GM19397 (cell line): ENCODE data around the gene PFAS.

Experiments used
- ATAC-seq: cut with Tn5 transposase; IDR thresholded peaks from one replicate; pipeline ENCODE4 v1.9.1; 2021; ENCODE audit warnings: mild to moderate bottlenecking, moderate library complexity; ENCODE audit not compliant: unreplicated experiment

PFAS gene

DNA sequence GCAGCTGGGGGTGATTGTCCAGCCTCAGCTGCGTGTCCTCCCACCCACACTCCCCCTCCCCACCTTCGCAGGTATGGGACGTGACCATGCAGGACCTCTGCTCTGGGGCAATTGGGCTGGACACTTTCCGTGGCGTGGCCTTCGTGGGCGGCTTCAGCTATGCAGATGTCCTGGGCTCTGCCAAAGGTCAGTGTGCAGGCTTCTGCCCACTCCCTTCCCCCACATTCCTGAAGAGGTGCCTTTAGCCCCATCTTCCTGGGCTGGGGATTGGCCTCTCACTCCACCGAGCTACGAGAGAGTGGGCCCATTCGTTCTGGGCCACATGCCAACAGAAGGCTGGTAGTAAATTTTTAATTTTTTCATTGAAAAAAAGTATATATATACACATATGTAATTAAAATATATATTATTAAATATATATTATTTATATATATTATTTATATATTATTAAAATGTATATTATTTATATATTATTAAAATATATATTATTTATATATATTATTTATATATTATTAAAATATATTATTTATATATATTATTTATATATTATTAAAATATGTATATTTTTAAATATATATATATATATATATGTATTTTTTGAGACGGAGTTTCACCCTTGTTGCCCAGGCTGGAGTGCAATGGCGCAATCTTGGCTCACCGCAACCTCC is 18.5 kb downstream of the PFAS start:
- ATAC-seq, result no peak

DNA sequence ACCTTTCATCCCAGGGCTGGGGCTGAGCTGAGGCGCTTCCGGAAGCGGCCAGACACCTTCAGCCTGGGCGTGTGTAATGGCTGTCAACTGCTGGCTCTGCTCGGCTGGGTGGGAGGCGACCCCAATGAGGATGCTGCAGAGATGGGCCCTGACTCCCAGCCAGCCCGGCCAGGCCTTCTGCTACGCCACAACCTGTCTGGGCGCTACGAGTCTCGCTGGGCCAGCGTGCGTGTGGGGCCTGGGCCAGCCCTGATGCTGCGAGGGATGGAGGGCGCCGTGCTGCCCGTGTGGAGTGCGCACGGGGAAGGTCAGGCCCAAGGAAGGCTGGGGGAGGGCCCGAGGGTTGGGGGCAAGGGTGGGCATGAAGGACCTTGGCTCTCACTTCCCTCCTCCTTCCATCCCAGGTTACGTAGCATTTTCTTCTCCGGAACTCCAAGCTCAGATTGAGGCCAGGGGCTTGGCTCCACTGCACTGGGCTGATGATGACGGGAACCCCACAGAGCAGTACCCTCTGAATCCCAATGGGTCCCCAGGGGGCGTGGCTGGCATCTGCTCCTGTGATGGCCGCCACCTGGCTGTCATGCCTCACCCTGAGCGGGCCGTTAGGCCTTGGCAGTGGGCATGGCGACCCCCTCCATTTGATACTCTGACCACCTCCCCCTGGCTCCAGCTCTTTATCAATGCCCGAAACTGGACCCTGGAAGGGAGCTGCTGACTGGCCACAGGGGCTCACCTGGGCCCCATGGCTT is 19.6 kb downstream of the PFAS start:
- no peak for ATAC-seq

DNA sequence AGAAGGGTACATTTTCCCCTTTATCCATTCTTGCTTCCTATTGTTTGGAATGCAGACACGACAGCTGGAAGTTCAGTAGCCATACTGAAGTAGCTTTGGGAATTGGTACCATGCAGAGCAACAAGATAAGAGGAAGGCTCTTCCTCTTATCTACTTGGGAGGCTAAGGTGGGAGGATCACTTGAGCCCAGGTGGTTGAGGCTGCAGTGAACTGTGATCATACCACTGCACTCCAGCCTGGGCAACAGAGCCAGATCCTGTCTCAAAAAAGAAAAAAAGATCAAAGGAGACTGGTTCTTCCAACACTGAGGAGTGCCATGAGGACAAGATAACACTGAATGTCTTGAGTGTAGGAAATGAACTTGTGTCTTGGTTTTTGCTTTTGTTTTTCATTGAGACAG is 23.3 kb downstream of the PFAS start:
- ATAC-seq, result no peak

DNA sequence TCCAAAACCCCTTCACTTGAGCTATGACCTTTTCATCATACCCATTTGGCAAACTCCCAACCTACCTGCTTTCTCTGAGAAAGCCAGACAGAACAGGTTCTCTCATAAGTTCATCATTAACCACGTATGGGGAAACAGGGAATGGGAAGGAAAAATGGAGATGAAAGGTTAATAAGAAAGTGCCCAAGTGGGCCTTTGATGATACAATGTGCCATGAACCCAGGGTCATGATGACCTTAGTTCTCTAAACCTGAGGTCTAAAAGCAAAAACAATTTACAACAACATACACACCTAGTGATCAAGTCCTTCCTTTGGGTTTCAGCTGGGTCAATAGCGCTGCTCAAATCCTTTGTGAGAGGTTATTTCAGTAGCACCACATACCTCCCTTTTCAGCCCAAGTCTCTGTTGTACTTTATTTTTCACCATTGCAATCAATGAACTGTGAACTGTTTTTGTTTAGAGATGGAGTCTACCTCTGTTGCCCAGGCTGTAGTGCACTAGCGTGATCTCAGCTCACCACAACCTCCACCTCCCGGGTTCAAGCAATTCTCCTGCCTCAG is 24.9 kb downstream of the PFAS start:
- no peak for ATAC-seq

DNA sequence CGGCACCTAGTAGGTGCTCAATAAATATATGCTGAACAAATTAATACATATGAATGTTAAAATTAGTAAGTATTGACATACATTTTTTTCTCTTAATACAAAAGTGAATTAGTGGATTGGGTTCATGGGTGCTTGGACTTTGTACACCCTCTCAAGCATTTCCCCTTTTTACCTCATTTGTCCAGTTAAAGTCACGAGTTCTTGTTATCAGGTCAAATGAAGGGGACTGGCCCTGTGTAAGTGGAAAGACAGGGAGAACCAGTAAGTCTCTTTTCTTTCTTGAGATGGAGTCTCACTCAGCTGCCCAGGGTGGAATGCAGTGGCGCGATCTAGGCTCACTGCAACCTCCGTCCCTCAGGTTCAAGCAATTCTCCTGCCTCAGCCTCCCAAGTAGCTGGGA is 25.7 kb downstream of the PFAS start:
- no peak for ATAC-seq

DNA sequence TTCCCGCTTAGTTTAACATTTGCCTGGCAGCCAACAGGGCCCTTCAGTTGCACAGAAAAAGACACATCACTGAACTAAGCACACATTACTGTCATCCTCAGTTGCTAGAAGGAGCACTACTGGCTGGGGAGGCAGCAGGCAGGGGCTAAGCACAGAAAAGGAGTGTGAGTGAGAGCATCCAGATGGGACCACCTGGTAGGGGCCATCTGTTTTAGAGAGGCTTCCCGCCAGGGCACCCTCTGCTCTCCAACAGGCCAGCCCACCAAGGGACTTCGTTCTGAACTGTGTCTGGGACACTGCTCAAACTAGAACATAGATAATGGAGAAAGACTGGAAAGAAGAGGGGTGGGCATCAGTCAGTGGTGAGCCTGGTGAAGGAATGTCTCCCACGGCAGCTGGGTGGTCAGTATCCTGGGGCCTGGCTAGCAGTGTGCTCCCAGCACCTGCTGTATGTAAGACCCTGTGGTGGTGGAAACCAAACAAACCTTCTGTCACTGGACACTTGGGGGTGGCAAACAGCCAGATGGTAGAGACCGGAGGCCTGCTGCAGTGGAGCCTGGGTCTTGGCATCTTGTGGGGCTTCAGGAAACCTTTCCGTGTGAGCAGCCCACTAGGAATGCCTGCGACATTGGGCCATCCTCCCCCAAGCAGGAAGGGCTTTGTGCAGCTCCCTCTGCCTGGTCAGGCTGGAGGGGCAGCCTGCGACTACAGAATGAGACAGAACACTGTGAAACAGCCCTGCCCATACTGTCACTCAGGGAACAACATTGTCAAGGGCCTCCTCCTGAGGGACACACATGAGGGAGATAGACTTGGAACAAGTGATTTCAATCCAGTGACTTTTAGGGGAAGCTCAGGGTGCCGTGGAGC is 26.6 kb downstream of the PFAS start:
- no peak for ATAC-seq

DNA sequence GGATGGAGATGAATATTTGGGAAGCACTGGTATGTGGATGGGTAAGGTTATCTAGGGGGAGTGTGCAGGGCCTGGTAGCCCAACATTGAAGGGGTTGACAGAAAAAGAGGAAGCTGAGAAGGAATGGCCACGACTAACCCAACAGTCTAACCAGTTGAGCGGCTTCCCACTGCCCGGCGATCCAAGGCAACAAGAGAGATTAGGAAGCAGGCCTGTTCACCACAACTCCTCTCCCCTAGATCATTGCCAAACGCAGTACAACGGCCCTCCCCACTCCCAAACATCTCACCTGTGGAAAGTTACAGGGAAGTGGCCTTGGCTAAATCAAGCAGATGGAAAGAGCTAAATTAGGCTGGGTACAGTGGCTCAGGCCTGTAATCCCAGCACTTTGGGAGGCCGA is 28.2 kb downstream of the PFAS start:
- no peak for ATAC-seq

DNA sequence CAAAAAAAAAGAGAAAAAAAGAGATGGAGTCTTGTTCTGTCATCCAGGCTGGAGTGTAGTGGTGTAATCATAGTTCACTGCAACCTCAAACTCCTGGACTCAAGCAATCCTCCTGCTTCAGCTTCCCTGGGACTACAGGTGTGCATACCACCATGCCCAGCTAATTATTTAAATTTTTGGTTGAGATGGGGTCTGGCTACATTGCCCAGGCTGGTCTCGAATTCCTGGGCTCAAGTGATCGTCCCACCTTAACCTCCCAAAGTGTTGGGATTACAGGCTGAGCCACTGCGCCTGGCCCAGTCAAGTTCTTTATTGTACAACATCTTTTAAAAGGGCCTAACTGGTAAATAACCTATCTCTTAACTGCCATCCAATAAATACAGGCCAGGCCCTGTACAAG is 33.3 kb downstream of the PFAS start:
- no peak for ATAC-seq

DNA sequence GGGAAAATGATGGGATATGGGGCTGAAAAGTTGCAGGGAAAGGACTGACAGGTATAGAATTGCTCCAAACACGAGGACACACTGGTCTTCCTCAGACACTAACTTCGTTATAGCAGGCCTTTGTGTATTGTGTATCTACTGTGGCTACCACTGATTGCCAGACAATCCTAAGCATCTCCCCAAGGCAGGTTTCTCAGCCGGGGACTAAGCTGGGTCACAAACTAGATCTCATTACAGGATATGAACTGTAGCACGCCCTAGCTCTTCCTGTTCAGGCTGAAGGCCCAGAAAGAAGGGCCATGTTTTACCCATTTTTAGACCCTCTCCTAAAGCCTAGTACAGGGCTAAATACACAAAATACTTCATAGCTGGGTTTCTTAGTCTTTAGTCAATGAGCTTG is 34.3 kb downstream of the PFAS start:
- no peak for ATAC-seq

DNA sequence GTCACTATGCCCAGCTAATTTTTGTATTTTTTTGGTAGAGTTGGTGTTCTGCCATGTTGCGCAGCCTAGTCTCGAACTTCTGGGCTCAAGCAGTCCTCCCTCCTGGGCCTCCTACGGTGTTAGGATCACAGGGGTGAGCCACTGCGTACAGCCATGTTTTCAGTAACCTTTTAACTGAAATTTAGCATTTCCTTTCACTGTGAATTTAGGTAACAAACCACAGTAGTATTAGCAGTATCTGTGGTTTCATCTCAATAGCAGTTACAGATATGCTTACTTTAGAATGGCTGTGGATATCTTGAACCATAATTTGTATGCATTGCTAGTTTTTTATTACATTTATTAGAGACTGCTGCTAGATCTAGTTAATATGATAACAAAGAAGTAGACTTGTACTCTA is 35.0 kb downstream of the PFAS start:
- no peak for ATAC-seq

DNA sequence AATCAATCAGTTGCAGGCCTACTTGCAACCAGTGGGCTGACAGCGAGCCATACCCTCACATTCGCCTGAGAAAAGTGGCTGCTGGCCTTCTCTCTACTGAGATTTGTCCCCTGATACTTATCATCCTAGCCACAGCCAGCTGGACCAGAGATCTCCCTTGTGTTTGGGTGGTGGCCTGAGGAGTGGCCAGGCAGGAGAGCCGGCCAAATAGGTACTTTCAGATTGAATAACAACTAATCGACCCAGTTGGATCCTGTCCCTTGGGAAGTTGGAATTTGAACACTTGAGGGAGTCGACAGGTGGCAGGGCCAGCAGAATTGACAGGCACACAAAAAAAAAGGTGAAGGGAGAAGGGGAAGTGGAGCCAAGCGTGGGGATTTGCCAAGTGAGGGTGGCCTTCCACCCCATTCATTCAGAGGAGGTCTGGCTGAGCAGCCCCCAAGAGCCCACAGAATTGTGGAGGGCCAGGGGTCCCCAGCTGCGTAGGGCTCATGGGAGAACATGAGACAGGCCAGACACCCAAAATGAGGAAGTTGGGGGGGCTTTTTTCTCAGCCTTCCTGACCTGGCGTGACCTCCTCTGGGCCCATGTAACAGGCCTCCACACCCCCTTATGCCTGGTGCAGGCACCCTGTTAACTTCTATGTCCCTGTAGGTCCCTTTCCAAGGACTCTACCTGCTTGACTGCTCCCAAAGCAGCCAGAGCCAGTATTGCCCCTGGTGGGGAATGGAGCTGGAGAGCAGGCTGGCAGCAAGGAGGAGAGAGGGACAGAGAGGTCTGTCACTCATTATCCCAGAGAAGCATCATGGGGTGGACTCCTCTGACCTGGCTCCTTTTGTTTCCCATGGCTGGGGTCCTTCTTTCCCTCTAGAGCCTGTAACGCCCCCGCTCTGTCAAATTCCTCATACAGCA is 36.4 kb downstream of the PFAS start:
- no peak for ATAC-seq

DNA sequence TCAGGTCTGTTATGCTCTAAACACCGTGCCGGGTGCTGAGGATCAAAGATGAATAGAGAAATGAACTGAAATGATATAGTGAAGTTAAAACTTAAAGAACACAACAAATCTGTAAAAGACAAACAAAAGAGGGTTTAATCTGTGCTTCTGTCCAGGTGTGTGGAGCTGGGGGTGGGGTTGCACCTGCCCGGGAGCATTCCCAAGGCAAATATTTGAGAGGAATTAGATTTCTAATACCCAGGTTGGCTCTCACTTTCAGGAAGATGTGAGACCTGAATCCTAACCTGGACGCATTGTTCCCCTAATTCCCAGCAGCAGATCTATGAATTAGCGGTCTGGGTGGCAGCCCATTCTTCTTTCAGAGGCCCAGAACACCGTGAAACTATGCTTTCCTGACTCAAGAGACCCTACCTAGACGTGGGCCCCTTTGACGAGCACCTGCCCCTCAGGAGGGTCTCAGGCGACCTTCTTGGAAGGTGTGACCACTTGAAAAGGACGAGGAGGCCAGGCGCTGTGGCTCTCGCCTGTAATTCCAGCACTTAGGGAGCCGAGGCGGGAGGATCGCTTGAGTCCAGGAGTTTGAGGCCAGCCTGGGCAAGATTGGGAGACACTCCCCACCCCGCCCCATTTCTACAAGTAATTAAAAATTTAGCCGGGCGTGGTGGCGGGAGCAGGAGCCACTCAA is 38.7 kb downstream of the PFAS start:
- ATAC-seq, result no peak

DNA sequence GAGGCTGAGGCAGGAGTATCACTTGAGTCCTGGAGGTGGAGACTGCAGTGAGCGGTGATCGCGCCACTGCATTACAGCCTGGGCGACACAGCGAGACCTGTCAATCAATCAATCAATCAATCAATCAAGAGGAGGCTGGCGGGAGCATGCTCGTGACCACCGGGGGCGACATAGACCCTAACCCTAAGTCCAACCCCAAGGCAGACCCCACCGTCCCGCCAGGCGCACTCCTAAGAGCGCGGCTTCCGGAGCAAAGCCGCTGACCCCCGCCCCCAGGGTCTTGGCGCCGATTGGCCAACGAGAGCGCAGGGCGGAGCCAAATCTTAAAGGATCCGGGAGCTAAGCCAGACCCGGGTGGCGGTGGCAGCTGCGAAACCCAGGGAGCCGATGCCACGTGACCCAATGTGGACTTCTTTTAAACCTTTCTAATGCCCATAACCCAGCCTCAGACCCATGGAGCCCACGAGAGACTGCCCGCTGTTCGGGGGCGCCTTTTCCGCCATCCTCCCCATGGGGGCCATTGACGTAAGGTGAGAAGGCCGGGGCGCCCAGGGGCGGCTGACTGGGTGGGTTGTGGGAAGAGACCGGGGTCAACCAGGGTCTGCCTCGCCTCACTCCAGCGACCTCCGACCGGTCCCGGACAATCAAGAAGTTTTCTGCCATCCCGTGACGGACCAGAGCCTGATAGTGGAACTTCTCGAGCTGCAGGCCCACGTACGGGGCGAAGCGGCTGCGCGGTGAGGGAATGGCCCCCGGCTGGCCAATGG is 39.4 kb downstream of the PFAS start, which contains the start of gene RANGRF:
Gene RANGRF (plus strand): TSS at position 335 of the 767 bp plus-strand sequence. CDS start 119 bp downstream, at position 454.
- ATAC-seq, result peak; percentile 78

DNA sequence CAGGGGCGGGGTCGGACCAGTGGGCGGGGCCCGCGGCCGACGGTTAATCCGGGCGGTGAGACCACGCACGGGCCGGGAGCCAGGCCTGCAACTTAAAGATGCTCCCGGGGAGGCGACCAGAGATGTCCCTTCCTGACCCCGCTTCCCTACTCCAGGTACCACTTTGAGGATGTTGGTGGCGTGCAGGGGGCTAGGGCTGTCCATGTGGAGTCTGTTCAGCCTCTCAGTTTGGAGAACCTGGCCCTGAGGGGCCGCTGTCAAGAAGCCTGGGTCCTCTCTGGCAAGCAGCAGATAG is 40.0 kb downstream of the PFAS start:
- ATAC-seq, result peak; percentile 56

DNA sequence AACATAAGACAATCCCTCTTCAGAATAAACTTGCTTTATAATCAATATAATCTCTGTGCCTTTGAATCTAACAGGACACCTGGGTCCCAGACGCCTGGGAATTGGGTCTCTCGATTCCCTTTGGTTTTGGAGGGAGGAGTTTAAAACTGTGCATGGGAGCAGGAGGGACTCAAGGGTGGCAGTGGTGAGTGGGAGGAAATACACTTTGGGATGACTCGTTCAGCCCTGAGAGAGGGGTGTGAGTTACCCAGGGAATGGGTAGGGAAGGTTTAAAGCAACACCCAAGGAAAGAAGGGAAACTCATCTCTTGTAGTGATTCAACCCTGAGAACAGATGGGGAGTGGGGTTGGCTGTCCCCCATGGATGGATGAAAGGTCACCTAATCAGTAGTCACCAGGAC is 41.0 kb downstream of the PFAS start:
- no peak for ATAC-seq

DNA sequence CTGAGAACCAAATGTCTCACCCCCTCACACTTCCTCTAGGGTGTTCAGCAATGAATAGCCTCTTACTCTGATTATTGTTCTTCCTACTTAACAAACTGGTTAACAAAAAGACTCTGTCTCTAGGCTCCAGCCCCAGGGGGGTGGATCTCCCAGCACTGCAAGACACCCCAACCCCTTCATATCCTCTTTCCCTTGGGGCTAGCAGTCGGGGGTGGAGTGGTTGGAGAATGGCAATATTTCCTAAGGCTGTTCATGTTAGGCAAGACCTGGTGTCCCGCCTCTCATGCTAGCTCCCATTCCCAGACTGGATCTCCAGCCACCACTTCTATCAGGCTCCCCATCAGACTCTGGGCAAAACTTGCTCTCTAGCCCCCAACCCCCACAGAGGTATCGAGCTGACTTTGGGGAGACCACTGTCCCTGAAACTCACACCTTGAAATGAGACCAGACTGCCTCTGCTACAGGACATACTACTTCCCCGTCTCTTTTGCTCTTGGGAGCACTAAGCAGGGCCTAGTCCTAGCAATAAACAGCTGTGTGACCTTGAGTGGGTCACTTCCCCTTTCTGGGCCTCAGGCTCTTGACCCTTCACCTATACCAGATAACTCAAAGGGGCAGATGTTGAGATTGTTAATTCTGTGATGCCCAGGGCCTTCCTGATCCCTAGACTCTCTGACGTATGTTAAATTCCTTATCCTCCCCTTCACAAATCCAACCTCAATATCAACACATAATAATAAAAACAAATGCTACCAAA is 43.7 kb downstream of the PFAS start:
- ATAC-seq, result no peak

DNA sequence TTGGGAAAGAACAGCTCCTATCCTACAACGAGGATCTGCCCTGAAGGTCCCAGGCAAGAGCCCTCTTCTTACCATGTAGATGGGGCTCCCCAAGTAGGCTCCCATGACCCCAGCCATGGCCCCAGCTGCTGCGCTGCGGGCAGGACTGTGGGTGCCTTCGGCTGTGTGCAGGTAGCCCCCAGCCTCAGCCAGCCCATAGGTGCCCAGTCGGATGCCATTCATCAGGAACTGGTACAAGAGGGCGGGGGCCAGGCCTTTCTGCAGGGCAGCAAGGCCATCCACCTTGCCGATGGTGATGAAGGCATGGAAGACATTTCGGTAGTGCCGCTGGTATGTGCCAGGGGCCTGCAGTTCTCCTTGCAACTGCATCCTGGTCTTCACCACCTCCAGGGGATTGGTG is 45.3 kb downstream of the PFAS start:
- ATAC-seq, result no peak

DNA sequence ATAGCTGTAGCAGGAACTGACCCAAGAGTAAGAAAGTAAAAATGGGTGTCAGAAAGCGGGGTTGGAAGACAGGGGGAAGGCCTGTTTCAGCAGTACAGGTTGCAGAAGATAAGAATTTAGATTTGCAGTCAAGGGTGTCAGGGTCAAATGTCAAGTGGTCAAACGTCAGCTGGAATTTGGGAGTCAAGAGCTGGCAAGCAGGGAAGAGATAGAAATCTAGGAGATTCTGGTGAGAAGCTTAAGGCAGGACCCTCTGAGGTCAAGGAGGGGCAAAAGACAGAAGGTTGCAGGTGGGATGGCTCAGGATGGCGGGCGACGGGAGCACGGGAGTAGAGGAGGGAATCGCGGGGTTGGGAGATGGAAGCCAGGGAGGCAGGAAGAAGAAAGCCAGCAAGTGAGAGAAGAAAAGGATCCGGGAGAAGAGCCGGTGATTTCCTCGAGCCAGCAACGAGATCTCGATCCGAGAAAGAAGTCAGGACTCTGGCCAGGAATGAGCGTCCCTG is 45.8 kb downstream of the PFAS start:
- no peak for ATAC-seq
